CD1c-positive myeloid dendritic cell (primary cell): Measurements from ENCODE around the gene SPDYE1.
A peak's percentile ranks its signal among the peaks of the same experiment; 100 is the strongest.
"Not testable (repeated sequence)": the region's sequence is repeated elsewhere in the genome, so short reads cannot be mapped to it uniquely, and the experiment has no call there.

Experiments used
- DNase-seq: peaks from one replicate; pipeline ENCODE4 v3.0.0-alpha.2; 2016; ENCODE audit errors: extremely low spot score

The SPDYE1 gene

DNA sequence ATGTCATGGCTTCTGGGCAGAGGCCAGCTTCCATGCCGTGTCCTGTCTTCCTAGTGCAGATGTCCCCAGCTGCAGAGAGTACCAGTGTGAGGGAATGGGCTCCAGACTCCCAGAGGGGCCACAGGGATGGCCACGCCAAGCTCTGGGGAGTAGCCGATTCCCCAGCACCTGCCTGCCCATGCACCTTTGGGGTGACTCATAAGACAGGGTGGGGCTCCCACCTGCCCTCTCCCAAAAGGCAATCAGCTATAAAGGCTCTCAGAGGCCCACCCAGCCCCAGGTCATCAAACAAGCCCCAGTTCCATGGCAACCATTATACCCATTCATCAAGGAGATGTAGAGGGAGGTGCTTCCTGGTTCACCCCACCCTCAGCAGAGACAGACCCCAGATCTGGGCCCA is at the start of gene SPDYE1:
SPDYE1 (plus strand) TSS at position 366 of the 400 bp plus-strand sequence. CDS start 2,053 bp downstream, outside the sequence.
- not testable (repeated sequence) for DNase-seq

DNA sequence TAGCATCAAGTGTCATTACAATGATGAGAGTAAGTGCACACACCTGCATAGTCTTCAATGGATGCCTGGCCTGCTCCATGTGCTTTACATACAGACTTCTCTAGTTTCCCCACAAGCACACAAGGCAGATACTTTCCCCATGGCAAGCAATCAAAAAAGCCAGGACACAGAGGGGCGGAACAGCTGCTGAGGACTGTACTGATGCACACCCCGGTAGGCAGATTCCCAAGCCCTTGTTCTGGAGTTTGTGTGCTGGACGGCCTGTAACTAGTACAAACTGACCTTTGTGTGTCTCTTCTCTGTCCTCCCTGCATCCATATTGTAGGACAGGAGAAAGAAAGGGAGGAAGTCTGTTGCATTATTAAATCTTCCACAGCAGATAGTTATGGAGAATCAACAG is 45.7 kb upstream of the SPDYE1 start:
- DNase-seq, result no peak

- no peak for DNase-seq
Observed at GRCh38 chr7:43953071-43953470, 44.6 kb upstream of the SPDYE1 start.

GRCh38 chr7:43954524-43955228 is 43.0 kb upstream of the SPDYE1 start:
- no peak for DNase-seq

DNA sequence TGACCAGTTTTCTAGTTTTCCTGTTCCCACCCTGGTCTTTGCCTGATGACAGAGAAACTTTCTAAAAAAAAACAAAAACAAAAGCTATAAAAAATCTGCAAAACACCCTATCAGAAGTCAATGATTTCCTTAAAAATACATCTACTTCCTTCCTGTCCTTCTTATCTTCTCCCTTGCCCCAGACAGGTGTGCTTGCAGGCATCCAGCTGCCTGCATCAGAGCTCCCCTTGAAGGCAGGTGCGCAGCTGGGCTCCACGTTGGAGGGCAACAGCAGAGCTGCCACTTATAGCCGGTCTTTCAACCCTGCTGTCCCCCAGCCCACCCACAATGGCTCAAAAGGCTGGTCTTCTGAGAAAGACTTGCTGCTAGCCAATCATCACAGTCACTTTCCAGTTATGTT is 41.7 kb upstream of the SPDYE1 start:
- DNase-seq, result no peak

- no peak for DNase-seq
Observed at GRCh38 chr7:43960933-43961332, 36.8 kb upstream of the SPDYE1 start.

DNA sequence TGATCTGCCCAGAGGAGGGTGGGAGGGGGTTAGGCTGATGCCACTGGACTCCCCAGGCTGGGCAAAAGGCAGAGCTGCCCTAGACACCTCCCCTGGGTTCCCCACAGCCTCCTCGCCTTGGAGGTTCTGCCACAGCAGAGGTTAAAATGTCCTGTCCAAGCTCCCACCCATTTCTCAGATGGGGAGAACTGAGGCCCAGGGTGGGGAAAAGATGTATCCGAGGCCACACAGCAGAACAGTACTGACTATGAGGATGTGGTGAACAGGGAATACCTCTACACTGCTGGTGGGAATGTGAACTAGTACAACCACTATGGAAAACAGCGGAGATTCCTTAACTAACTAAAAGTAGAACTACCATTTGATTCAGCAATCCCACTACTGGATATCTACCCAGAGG is 31.3 kb upstream of the SPDYE1 start:
- DNase-seq, result not testable (repeated sequence)

- DNase-seq, result not testable (repeated sequence)
Observed at GRCh38 chr7:43968172-43969040, 29.3 kb upstream of the SPDYE1 start.

GRCh38 chr7:43969586-43969985 is 28.1 kb upstream of the SPDYE1 start:
- not testable (repeated sequence) for DNase-seq

GRCh38 chr7:43970698-43971097 is 27.0 kb upstream of the SPDYE1 start:
- DNase-seq, result not testable (repeated sequence)

DNA sequence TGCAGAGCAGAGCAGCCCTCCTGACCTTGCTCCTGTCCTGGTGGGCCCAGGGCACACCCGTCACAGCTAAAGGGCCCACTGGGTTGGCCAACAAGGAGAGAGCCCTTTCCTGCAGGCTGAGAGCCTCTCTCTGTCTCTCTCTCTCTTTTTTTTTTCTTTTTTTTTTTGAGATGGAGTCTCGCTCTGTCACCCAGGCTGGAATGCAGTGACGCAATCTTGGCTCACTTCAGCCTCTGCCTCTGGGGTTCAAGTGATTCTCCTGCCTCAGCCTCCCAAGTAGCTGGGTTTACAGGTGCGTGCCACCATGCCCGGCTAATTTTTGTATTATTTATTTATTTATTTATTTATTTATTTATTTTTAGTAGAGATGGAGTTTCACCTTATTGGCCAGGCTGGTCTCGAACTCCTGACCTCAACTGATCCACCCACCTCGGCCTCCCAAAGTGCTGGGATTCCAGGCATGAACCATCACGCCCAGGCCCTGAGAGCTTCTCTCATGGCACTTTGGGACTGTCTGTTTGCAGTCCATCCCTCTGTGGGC is 23.6 kb upstream of the SPDYE1 start:
- not testable (repeated sequence) for DNase-seq

GRCh38 chr7:43974725-43975482 is 22.8 kb upstream of the SPDYE1 start:
- not testable (repeated sequence) for DNase-seq

DNA sequence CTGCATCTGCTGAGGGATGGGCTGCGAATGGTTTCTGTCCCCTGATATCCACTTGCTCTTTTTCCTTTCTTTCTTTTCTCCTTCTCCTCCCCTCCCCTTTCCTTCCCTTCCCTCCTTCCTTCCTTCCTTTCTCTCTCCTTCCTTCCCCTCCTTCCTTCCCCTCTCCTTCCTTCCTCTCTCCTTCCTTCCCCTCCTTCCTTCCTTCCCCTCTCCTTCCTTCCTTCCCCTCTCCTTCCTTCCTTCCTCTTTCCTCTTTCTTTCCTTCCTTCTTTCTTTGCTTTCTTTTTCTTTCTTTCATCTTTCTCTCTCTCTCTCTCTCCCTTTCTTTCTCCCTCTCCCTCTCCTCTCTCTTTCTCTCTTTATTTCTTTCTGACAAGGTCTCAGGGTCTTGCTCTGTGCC is 20.2 kb upstream of the SPDYE1 start:
- DNase-seq, result no peak

DNA sequence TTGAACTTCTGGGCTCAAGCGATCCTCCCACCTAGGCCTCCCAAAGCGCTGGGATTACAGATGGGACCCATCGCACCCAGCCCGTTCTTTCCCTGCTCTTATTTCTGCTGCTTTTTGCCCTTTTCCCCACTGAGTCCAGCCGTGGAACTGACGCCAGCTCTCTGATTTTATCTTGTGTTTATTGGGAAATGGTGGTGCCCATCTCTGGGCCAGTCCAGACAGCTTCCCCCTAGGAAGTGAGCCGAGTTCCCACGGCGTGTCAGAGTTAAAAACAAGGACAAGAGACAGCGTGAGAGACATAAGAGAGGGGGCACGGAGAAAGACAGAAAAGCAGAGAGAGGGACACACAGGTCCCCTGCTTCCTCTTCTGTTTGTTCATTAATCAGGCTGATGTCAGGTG is 19.6 kb upstream of the SPDYE1 start:
- not testable (repeated sequence) for DNase-seq

GRCh38 chr7:43982848-43983247 is 14.8 kb upstream of the SPDYE1 start:
- not testable (repeated sequence) for DNase-seq

- DNase-seq, result not testable (repeated sequence)
Observed at GRCh38 chr7:43983736-43984135, 14.0 kb upstream of the SPDYE1 start.

DNA sequence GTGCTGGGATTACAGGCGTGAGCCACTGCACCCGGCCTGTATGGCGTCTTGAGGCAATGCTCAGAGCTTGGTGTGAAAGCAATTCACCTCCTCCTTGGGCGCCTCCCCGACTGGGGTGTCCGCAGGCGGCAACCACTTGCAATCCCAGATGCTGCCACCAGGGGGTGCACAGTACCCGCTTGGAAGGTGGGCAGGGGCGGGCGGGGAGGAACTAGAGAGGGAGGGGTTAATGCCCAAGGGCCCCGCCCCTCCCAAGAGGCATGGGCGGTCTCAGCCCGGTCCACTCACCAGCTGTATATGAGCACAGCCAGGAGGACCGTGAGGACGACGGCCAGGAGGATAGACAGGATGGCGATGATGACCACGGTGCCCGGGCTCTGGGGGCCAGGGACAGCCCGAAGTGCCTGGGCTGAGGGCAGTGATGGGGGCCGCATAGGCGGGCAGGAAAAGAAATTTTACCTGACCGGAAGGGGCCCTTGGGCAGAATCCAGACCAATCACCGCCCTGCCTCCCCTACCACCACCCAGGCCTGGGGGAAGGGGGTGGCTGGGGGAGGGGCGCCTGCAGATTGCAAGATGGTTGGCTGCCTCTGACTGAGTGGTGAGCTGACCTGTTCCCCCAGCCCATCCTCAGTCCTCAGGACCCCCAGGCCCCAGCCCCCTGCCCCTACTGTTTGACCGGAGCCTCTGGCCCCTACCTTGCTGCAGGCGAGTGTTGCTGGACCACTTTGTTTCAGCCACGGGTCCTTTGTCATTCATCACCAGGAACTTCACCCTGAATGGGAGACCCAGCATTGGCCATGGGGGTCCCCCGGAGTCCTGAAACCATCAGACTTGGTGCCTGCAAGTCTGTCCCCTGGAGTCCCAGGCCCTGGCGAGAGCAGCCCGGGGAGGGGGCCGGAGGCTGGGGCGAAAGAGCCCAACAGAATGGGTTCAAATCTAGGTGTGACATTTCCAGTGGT is 11.5 kb upstream of the SPDYE1 start:
- peak; percentile 43 for DNase-seq

DNA sequence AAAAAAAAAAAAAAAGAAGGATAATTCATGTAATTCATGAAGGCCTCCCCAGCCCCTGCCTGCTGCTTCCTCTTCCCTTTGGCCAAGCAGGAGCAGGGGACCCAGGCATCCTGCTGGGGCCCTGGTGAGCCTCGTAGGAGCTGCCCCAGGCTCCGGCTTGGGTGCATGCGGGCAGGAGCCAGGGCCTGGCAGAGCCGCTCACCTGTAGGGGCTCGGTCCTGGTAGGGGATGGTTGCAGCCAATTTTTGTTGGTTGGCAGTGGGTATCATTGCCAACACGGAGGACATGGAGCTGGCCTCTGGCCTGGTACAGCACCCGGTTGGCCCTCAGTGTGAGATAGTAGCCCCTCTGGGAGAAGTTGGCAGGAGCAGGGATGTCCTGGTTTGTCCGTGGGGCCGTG is 10.2 kb upstream of the SPDYE1 start:
- not testable (repeated sequence) for DNase-seq

- not testable (repeated sequence) for DNase-seq
Observed at GRCh38 chr7:43990011-43990585, 7.6 kb upstream of the SPDYE1 start.

- DNase-seq, result not testable (repeated sequence)
Observed at GRCh38 chr7:43990829-43991228, 6.9 kb upstream of the SPDYE1 start.
